ENCODE results near the gene LIF.

- TF ChIP-seq POLR2A (IDR thresholded peaks at IDR 0.05) = no peak
- TF ChIP-seq, protein P1, sequence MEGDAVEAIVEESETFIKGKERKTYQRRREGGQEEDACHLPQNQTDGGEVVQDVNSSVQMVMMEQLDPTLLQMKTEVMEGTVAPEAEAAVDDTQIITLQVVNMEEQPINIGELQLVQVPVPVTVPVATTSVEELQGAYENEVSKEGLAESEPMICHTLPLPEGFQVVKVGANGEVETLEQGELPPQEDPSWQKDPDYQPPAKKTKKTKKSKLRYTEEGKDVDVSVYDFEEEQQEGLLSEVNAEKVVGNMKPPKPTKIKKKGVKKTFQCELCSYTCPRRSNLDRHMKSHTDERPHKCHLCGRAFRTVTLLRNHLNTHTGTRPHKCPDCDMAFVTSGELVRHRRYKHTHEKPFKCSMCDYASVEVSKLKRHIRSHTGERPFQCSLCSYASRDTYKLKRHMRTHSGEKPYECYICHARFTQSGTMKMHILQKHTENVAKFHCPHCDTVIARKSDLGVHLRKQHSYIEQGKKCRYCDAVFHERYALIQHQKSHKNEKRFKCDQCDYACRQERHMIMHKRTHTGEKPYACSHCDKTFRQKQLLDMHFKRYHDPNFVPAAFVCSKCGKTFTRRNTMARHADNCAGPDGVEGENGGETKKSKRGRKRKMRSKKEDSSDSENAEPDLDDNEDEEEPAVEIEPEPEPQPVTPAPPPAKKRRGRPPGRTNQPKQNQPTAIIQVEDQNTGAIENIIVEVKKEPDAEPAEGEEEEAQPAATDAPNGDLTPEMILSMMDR (IDR thresholded peaks at IDR 0.05) = no peak
These were observed 10.8 kb downstream of the LIF start for GRCh38 chr22:30235687-30236170.
